ENCODE results near the gene LAP3.

LAP3 gene

GRCh38 chr4:17623451-17624001 lies 46.5 kb downstream of the LAP3 start:
- DNase-seq = no peak

- DNase-seq = no peak
These were observed 47.8 kb downstream of the LAP3 start for GRCh38 chr4:17624821-17625220.

GRCh38 chr4:17630228-17630627 lies 53.2 kb downstream of the LAP3 start:
- DNase-seq = no peak

GRCh38 chr4:17633600-17633999 lies 56.6 kb downstream of the LAP3 start:
- DNase-seq = no peak

GRCh38 chr4:17635056-17635455 lies 58.1 kb downstream of the LAP3 start:
- peak; percentile 37 to 51 for DNase-seq

GRCh38 chr4:17636341-17636695 lies 59.3 kb downstream of the LAP3 start:
- DNase-seq = no peak

- peak; percentile 62 to 74 for DNase-seq
These were observed 60.0 kb downstream of the LAP3 start for GRCh38 chr4:17636696-17637622.

GRCh38 chr4:17639136-17639535 lies 62.1 kb downstream of the LAP3 start:
- DNase-seq = no peak

GRCh38 chr4:17642398-17642783 lies 65.4 kb downstream of the LAP3 start:
- no peak for DNase-seq

GRCh38 chr4:17646693-17647092 lies 69.7 kb downstream of the LAP3 start:
- no peak for DNase-seq

- DNase-seq = no peak
These were observed 70.3 kb downstream of the LAP3 start for GRCh38 chr4:17647176-17647806.

- no peak for DNase-seq
These were observed 70.9 kb downstream of the LAP3 start for GRCh38 chr4:17647927-17648326.

GRCh38 chr4:17650406-17650805 lies 73.4 kb downstream of the LAP3 start:
- DNase-seq = no peak

GRCh38 chr4:17654701-17655100 lies 77.7 kb downstream of the LAP3 start:
- DNase-seq = no peak

- no peak for DNase-seq
These were observed 80.1 kb downstream of the LAP3 start for GRCh38 chr4:17657090-17657489.
